Breast epithelium (tissue), 4 donors: ENCODE measurements around the gene LMTK3. TPM values are rescaled to one million over a fixed set of nuclear protein-coding genes. Genes with fewer than 3 reads are reported as not detected.
A peak's percentile ranks its signal among the peaks of the same experiment; 100 is the strongest.

Experiments used
- DNase-seq, 2 donors: peaks; one replicate each; pipeline ENCODE4 v3.0.0-alpha.2; 2019; ENCODE audit warnings: low spot score in 2 of 2
- H3K27ac ChIP-seq, 2 donors: fragments of 200-600 bp; sonication (generic) in 1 of 2; one replicate each; pipeline ENCODE4 v1.5.1; 2016 to 2019; ENCODE audit warnings: mild to moderate bottlenecking in 1 of 2
- H3K27me3 ChIP-seq, 2 donors: fragments of 200-600 bp; sonication (generic) in 1 of 2; one replicate each; pipeline versions ENCODE4 v1.5.1 to v1.6.0; 2017 to 2019; ENCODE audit warnings: control low read depth in 1 of 2, mild to moderate bottlenecking in 1 of 2
- H3K36me3 ChIP-seq: fragments of 200-600 bp; one replicate; pipeline ENCODE4 v1.5.1; 2019
- H3K4me1 ChIP-seq, 2 donors: fragments of 200-600 bp; sonication (generic); one replicate each; pipeline ENCODE4 v1.5.1; 2016 to 2019; ENCODE audit warnings: control low read depth in 1 of 2
- H3K4me3 ChIP-seq, 3 donors: fragments of 200-600 bp; sonication (generic); 1 replicate in 2 of 3; 2 replicates in 1 of 3; pipeline ENCODE4 v1.5.1; 2016 to 2019; ENCODE audit warnings: mild to moderate bottlenecking in 3 of 3, moderate library complexity in 2 of 3
- H3K9me3 ChIP-seq, 2 donors: fragments of 200-600 bp; sonication (generic) in 1 of 2; one replicate each; pipeline ENCODE4 v1.5.1; 2016 to 2019; ENCODE audit warnings: control low read depth in 1 of 2
- POLR2A ChIP-seq: fragments of 450-650 bp; IDR thresholded peaks from one replicate; pipeline ENCODE4 v1.6.1; 2016; ENCODE audit warnings: antibody characterized with exemption, mild to moderate bottlenecking, moderate library complexity
- POLR2AphosphoS5 ChIP-seq, 3 donors: sonication (generic); formaldehyde crosslinking; IDR thresholded peaks; one replicate each; pipeline ENCODE4 v1.6.1; 2017; ENCODE audit warnings: antibody characterized with exemption in 3 of 3
- intact Hi-C: fragments of 100-400 bp; cut with DNase I; formaldehyde crosslinking; loops from one replicate; pipeline ENCODE4 v1.15.1; 2023; ENCODE audit warnings: low total_unique reads
- total RNA-seq, 3 donors: library from RNA; depleted of rRNA; stranded (reverse); fragments of >200 nt; gene quantifications; one replicate each; pipeline ENCODE4 v1.1.0, GENCODE V29; 2016
- TF ChIP-seq, protein P1 (sequence below), 3 donors: fragments of 450-650 bp; IDR thresholded peaks; one replicate each; pipeline ENCODE4 v1.5.1; 2016 to 2017; ENCODE audit warnings: antibody characterized with exemption in 3 of 3, mild to moderate bottlenecking in 3 of 3, moderate library complexity in 3 of 3

Gene LMTK3, protein sequence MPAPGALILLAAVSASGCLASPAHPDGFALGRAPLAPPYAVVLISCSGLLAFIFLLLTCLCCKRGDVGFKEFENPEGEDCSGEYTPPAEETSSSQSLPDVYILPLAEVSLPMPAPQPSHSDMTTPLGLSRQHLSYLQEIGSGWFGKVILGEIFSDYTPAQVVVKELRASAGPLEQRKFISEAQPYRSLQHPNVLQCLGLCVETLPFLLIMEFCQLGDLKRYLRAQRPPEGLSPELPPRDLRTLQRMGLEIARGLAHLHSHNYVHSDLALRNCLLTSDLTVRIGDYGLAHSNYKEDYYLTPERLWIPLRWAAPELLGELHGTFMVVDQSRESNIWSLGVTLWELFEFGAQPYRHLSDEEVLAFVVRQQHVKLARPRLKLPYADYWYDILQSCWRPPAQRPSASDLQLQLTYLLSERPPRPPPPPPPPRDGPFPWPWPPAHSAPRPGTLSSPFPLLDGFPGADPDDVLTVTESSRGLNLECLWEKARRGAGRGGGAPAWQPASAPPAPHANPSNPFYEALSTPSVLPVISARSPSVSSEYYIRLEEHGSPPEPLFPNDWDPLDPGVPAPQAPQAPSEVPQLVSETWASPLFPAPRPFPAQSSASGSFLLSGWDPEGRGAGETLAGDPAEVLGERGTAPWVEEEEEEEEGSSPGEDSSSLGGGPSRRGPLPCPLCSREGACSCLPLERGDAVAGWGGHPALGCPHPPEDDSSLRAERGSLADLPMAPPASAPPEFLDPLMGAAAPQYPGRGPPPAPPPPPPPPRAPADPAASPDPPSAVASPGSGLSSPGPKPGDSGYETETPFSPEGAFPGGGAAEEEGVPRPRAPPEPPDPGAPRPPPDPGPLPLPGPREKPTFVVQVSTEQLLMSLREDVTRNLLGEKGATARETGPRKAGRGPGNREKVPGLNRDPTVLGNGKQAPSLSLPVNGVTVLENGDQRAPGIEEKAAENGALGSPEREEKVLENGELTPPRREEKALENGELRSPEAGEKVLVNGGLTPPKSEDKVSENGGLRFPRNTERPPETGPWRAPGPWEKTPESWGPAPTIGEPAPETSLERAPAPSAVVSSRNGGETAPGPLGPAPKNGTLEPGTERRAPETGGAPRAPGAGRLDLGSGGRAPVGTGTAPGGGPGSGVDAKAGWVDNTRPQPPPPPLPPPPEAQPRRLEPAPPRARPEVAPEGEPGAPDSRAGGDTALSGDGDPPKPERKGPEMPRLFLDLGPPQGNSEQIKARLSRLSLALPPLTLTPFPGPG (N-terminal part only)
- total RNA-seq, result 1 to 10 TPM in 2 of 3 donors, not detected in 1; 1.3 to 2.9 TPM

DNA sequence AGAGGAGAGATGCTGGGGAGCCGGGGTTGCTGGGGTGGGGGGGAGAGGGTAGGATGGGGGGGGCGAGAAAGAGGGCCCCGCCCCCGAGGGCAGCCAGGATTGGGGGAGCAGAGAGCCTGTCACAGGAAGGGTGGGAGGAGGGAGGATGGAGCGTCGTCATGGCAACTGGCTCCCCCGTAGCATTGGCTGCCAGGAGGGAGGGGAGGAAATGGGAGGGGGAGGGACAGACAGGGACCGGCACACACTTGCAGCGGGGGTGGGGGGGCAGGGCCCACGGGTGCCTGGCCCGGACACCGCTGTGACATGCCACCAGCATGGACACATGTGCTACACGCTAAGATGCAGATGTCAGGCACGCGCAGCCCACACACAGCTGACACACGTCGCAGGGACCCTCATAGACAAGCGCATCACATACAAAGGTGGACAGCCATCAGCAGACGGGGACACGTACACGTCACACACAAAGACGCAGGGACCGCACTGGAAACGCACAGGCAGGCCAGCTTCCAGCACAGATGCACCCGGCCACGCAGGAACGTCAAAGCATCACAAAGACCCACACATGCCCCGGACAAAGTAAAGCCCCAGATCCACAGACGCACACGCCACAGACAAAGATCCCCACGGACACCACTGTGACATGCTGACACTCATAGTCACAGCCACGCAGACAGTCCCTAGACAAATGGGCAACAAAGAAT lies at the start of gene LMTK3:
Gene LMTK3 (minus strand): TSS at position 36 of the 704 bp plus-strand sequence. CDS start 259 bp downstream, outside the sequence.
- peak within 1 kb of the TSS in 2 of 3 donors; percentile 46 to 62 for H3K4me3 ChIP-seq
- peaks cover 0 to 5% of the 10 kb centered on the region in 2 donors for H3K4me1 ChIP-seq
- DNase-seq, result no peak
- intact Hi-C loops, result no loop called here
- no peaks in the 10 kb centered on the region for H3K36me3 ChIP-seq
- peaks cover 9 to 17% of the 10 kb centered on the region in 2 donors for H3K27me3 ChIP-seq
- H3K27ac ChIP-seq, result peak within 1 kb of the TSS in 1 of 2 donors; percentile 32
- no peak for TF ChIP-seq POLR2AphosphoS5 (IDR thresholded peaks at IDR 0.05)
- TF ChIP-seq, protein P1, sequence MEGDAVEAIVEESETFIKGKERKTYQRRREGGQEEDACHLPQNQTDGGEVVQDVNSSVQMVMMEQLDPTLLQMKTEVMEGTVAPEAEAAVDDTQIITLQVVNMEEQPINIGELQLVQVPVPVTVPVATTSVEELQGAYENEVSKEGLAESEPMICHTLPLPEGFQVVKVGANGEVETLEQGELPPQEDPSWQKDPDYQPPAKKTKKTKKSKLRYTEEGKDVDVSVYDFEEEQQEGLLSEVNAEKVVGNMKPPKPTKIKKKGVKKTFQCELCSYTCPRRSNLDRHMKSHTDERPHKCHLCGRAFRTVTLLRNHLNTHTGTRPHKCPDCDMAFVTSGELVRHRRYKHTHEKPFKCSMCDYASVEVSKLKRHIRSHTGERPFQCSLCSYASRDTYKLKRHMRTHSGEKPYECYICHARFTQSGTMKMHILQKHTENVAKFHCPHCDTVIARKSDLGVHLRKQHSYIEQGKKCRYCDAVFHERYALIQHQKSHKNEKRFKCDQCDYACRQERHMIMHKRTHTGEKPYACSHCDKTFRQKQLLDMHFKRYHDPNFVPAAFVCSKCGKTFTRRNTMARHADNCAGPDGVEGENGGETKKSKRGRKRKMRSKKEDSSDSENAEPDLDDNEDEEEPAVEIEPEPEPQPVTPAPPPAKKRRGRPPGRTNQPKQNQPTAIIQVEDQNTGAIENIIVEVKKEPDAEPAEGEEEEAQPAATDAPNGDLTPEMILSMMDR (IDR thresholded peaks at IDR 0.05), result no peak
- no peak for TF ChIP-seq POLR2A
- H3K9me3 ChIP-seq, result no peaks in the 10 kb centered on the region

DNA sequence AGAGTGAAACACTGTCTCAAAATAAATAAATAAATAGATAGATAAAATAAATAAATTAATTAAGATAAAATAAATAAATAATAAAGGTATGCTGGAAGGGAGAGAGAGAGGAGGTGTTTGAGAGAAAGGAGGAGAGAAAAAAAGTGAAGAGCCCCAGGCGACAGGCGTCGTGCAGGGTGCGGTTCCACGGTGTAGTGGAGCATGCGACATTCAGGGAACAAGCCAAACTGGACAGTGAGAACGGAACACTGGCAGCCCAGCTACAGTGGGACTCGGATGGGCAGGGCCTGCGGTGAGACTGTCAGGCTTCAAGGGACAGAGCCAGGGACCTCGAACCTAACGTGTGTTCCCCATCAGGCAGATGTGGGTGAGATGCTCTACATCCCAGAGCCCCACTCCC lies 49.8 kb upstream of the LMTK3 start:
- no peaks in the 10 kb centered on the region for H3K36me3 ChIP-seq
- no peak overlapping the region for H3K4me3 ChIP-seq
- H3K27ac ChIP-seq, result no peak overlapping the region
- H3K9me3 ChIP-seq, result no peaks in the 10 kb centered on the region
- TF ChIP-seq, protein P1 (IDR thresholded peaks at IDR 0.05), result no peak
- no peak for TF ChIP-seq POLR2AphosphoS5 (IDR thresholded peaks at IDR 0.05)
- no peak for TF ChIP-seq POLR2A
- H3K4me1 ChIP-seq, result no peaks in the 10 kb centered on the region
- intact Hi-C loops, result no loop called here
- DNase-seq, result no peak
- no peaks in the 10 kb centered on the region for H3K27me3 ChIP-seq

DNA sequence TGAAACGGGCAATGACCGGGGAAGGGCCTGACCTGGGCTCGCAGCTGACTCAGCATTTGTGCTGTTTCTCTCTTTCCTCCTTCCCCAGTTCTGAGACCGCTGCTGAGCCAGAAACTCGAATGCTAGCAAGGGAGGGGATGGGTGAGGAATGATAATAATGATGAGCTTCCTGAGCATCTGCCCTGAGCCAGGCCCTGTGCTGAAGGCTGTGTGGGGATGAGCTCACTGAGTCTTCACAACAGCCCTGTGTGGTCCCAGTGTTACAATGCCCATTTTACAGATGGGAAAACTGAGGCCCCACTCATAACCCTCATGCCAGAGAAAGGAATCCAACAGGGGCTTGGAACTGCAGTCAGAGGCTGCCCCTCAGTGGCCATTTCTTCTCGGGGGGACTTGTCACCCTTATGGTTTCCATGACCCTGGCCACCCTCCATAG lies 48.5 kb upstream of the LMTK3 start:
- intact Hi-C loops, result no loop called here
- Histone ChIP-seq H3K36me3 (no peaks in the 10 kb centered on the region), H3K27ac (no peak overlapping the region), H3K9me3 (no peaks in the 10 kb centered on the region), H3K4me3 (no peak overlapping the region), H3K4me1 (no peaks in the 10 kb centered on the region), H3K27me3 (no peaks in the 10 kb centered on the region)
- TF ChIP-seq, protein P1 (IDR thresholded peaks at IDR 0.05), result no peak
- TF ChIP-seq POLR2A, result no peak
- no peak for TF ChIP-seq POLR2AphosphoS5 (IDR thresholded peaks at IDR 0.05)
- DNase-seq, result no peak

DNA sequence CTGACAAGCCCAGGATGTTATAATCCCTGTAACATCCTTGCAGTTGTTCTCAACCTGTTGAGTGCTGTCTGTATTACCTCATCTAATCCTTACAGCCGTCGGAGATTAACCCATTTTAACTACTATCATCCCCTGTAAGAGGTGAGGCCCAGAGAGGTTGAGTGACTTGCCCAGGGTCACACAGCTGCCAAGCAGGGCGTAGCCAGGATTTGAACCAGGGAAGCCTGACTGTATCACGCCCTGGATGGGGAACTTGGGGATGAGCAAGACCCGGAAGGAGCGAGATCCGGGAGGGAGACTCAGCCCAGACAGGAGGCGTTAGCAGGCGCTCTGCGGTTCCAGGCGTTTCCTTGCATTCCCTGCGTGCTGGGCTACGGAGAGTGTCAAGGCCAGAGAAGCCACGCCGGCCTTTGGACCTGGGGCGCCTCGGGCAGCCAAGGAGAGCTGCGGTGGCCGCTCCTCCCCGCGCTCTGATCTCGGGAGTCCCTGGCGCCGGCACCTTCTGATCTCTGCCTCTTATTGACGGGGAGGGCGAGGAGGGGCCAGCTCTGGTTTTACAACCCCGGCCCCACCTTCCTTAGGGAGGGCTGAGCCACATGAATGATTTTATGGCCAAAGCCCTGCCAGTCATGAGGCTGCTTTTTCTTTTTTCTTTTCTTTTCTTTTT lies 46.5 kb upstream of the LMTK3 start:
- Histone ChIP-seq H3K27ac (no peak overlapping the region), H3K4me3 (peak overlapping the region; percentile 6 to 22 (median 13)), H3K27me3 (no peaks in the 10 kb centered on the region), H3K9me3 (no peaks in the 10 kb centered on the region), H3K36me3 (no peaks in the 10 kb centered on the region), H3K4me1 (no peaks in the 10 kb centered on the region)
- TF ChIP-seq, protein P1 (IDR thresholded peaks at IDR 0.05), result no peak
- TF ChIP-seq POLR2AphosphoS5 (IDR thresholded peaks at IDR 0.05) (no peak), POLR2A (no peak)
- intact Hi-C loops, result no loop called here
- DNase-seq, result no peak
